ENCODE data around the gene DHRS7B. TPM values are rescaled to one million over a fixed set of nuclear protein-coding genes. Genes with fewer than 3 reads are reported as not detected.

DHRS7B gene
- total RNA-seq, 1 donor from 2014 or later, result 19.9 TPM

GRCh38 chr17:21161498-21162393, 35.0 kb downstream of the DHRS7B start:
- H3K27ac Mint-ChIP-seq, result no peak overlapping the region
- no peak for TF ChIP-seq CTCF (IDR thresholded peaks at IDR 0.05; ENCODE audit: unreplicated experiment)

GRCh38 chr17:21162394-21162775, 35.6 kb downstream of the DHRS7B start:
- Mint-ChIP-seq H3K27ac (no peak overlapping the region), H3K9me3 (ENCODE audit: low read depth) (peaks cover 3% of the 10 kb centered on the region), H3K4me1 (ENCODE audit: low read depth) (peaks cover 7% of the 10 kb centered on the region), H3K27me3 (no peaks in the 10 kb centered on the region), H3K4me3 (ENCODE audit: low read depth) (no peak overlapping the region), H3K36me3 (ENCODE audit: insufficient read depth) (no peaks in the 10 kb centered on the region)
- no peak for TF ChIP-seq CTCF (IDR thresholded peaks at IDR 0.05; ENCODE audit: unreplicated experiment)
- no peak for DNase-seq (ENCODE audit: low spot score, unreplicated experiment)

More at GRCh38 chr17:21161498-21162393, 35.0 kb downstream of the DHRS7B start:
- Mint-ChIP-seq H3K4me3 (ENCODE audit: low read depth) (no peak overlapping the region), H3K4me1 (ENCODE audit: low read depth) (peaks cover 7% of the 10 kb centered on the region), H3K36me3 (ENCODE audit: insufficient read depth) (no peaks in the 10 kb centered on the region), H3K27me3 (no peaks in the 10 kb centered on the region), H3K9me3 (ENCODE audit: low read depth) (peaks cover 9% of the 10 kb centered on the region)
- DNase-seq (ENCODE audit: low spot score, unreplicated experiment), result no peak

DNA sequence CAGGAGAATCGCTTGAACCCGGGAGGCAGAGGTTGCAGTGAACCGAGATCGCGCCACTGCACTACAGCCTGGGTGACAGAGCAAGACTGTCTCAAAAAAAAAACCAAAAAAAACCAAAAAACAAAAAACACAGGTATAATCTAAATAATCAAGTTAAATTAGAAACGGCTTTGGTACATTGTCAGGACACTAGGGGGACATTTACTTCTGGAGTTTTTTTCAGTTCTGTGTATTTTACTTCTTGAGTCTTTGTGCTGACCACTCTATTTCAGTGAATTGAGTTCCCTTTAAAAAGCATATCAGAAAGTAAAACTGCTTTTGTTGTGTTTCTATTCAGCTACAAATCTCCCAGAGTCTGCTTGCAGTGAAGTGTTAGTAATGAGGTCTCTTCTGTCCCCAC, 36.3 kb downstream of the DHRS7B start:
- no peak overlapping the region for H3K4me3 Mint-ChIP-seq (ENCODE audit: low read depth)
- no peak overlapping the region for H3K27ac Mint-ChIP-seq
- peak; percentile 16 for TF ChIP-seq CTCF (IDR thresholded peaks at IDR 0.05; ENCODE audit: unreplicated experiment)
- no peak for DNase-seq (ENCODE audit: low spot score, unreplicated experiment)
- H3K9me3 Mint-ChIP-seq (ENCODE audit: low read depth), result peaks cover 3% of the 10 kb centered on the region
- H3K4me1 Mint-ChIP-seq (ENCODE audit: low read depth), result peaks cover 7% of the 10 kb centered on the region
- H3K27me3 Mint-ChIP-seq, result no peaks in the 10 kb centered on the region
- H3K36me3 Mint-ChIP-seq (ENCODE audit: insufficient read depth), result no peaks in the 10 kb centered on the region

DNA sequence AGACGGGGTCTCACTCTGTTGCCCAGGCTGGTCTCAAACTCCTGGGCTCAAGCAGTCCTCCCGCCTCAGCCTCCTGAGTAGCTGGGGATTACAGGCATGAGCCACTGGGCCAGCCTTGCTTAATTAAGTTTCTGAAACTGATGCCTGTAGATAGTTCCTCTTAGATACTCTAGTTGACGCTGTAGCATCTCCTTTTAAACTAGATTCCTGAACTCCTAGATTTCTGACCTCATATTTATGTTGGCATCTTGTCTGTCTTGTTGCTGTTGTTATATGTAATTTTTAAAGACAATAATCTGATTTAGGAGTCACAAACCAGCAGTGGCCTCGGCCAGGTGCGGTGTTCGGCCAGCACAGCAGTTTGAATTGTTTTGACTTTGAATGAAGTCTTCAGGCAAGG, 37.5 kb downstream of the DHRS7B start:
- Mint-ChIP-seq H3K4me1 (ENCODE audit: low read depth) (peaks cover 7% of the 10 kb centered on the region), H3K27ac (no peak overlapping the region), H3K4me3 (ENCODE audit: low read depth) (no peak overlapping the region), H3K27me3 (no peaks in the 10 kb centered on the region), H3K36me3 (ENCODE audit: insufficient read depth) (no peaks in the 10 kb centered on the region), H3K9me3 (ENCODE audit: low read depth) (no peaks in the 10 kb centered on the region)
- DNase-seq (ENCODE audit: low spot score, unreplicated experiment), result no peak
- no peak for TF ChIP-seq CTCF (IDR thresholded peaks at IDR 0.05; ENCODE audit: unreplicated experiment)

DNA sequence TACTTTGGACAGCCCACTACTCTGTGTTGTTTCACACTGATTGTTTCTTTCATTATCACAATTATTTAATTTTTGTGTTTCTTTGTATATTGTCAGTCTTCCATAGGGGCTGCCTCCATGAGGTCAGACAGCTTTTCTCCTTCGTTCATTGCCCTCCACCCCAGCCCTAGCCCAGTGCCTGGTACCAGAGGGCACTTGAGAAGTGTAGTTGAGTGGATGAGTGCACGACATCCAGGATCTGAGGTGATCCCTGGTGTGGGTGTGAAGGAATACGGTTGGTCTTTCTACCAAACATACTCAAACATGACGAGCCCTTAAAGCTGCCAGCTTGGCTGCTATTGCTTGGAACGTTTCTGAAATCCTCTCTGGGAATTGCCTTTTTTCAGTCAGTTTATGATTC, 37.9 kb downstream of the DHRS7B start:
- Mint-ChIP-seq H3K9me3 (ENCODE audit: low read depth) (no peaks in the 10 kb centered on the region), H3K4me3 (ENCODE audit: low read depth) (no peak overlapping the region), H3K36me3 (ENCODE audit: insufficient read depth) (no peaks in the 10 kb centered on the region), H3K27ac (peak overlapping the region; percentile 24), H3K27me3 (no peaks in the 10 kb centered on the region), H3K4me1 (ENCODE audit: low read depth) (peaks cover 7% of the 10 kb centered on the region)
- DNase-seq (ENCODE audit: low spot score, unreplicated experiment), result no peak
- TF ChIP-seq CTCF (IDR thresholded peaks at IDR 0.05; ENCODE audit: unreplicated experiment), result no peak
